Activated gamma-delta T cell treated with Interleukin-2 at 50 U/mL for 16 hours (primary cell): ENCODE results near the gene IGSF3.

ENCODE experiments used
- DNase-seq: peaks from one replicate; pipeline ENCODE4 v3.0.0-alpha.2; 2020

The IGSF3 gene

GRCh38 chr1:116686175-116686574, 18.6 kb upstream of the IGSF3 start:
- DNase-seq = no peak

GRCh38 chr1:116684575-116684974, 17.0 kb upstream of the IGSF3 start:
- DNase-seq = no peak

- DNase-seq = no peak
Measured at GRCh38 chr1:116682641-116683221, 15.2 kb upstream of the IGSF3 start.

- no peak for DNase-seq
Measured at GRCh38 chr1:116681343-116681899, 13.9 kb upstream of the IGSF3 start.

GRCh38 chr1:116680752-116681151, 13.2 kb upstream of the IGSF3 start:
- no peak for DNase-seq

- DNase-seq = no peak
Measured at GRCh38 chr1:116679828-116680628, 12.5 kb upstream of the IGSF3 start.

- DNase-seq = no peak
Measured at GRCh38 chr1:116679091-116679827, 11.7 kb upstream of the IGSF3 start.

GRCh38 chr1:116678732-116679090, 11.2 kb upstream of the IGSF3 start:
- no peak for DNase-seq

- no peak for DNase-seq
Measured at GRCh38 chr1:116677474-116678062, 10.0 kb upstream of the IGSF3 start.

- DNase-seq = no peak
Measured at GRCh38 chr1:116676291-116676690, 8.8 kb upstream of the IGSF3 start.

GRCh38 chr1:116674751-116675150, 7.2 kb upstream of the IGSF3 start:
- no peak for DNase-seq

GRCh38 chr1:116674011-116674531, 6.5 kb upstream of the IGSF3 start:
- no peak for DNase-seq

- no peak for DNase-seq
Measured at GRCh38 chr1:116671912-116672311, 4.4 kb upstream of the IGSF3 start.

GRCh38 chr1:116671072-116671760, 3.7 kb upstream of the IGSF3 start:
- no peak for DNase-seq

- DNase-seq = no peak
Measured at GRCh38 chr1:116668277-116668676, 744 bp upstream of the IGSF3 start.

- no peak for DNase-seq
Measured at GRCh38 chr1:116667078-116667574, 407 bp downstream of the IGSF3 start.

GRCh38 chr1:116666187-116667077, 1.1 kb downstream of the IGSF3 start:
- DNase-seq = no peak

GRCh38 chr1:116664978-116665371, 2.6 kb downstream of the IGSF3 start:
- DNase-seq = no peak

- no peak for DNase-seq
Measured at GRCh38 chr1:116664366-116664977, 3.1 kb downstream of the IGSF3 start.

- no peak for DNase-seq
Measured at GRCh38 chr1:116663821-116664220, 3.7 kb downstream of the IGSF3 start.

GRCh38 chr1:116661633-116662032, 5.9 kb downstream of the IGSF3 start:
- no peak for DNase-seq
